ENCODE results near the gene FABP1.

FABP1 gene

GRCh38 chr2:88110830-88111229 is 17.0 kb downstream of the FABP1 start:
- no peak for DNase-seq

- DNase-seq, result no peak
Observed at GRCh38 chr2:88108796-88109195, 19.1 kb downstream of the FABP1 start.

- DNase-seq, result no peak
Observed at GRCh38 chr2:88100489-88100858, 27.4 kb downstream of the FABP1 start.

GRCh38 chr2:88099798-88100488 is 27.9 kb downstream of the FABP1 start:
- DNase-seq, result peak; percentile 24

- DNase-seq, result no peak
Observed at GRCh38 chr2:88098558-88098900, 29.3 kb downstream of the FABP1 start.

GRCh38 chr2:88097891-88098557 is 29.8 kb downstream of the FABP1 start:
- no peak for DNase-seq

- DNase-seq, result no peak
Observed at GRCh38 chr2:88097192-88097591, 30.7 kb downstream of the FABP1 start.

GRCh38 chr2:88096708-88097107 is 31.2 kb downstream of the FABP1 start:
- no peak for DNase-seq

GRCh38 chr2:88095022-88095421 is 32.8 kb downstream of the FABP1 start:
- no peak for DNase-seq

GRCh38 chr2:88092773-88093172 is 35.1 kb downstream of the FABP1 start:
- no peak for DNase-seq

- DNase-seq, result no peak
Observed at GRCh38 chr2:88091943-88092342, 35.9 kb downstream of the FABP1 start.

- no peak for DNase-seq
Observed at GRCh38 chr2:88090446-88091283, 37.2 kb downstream of the FABP1 start.

GRCh38 chr2:88088999-88089398 is 38.9 kb downstream of the FABP1 start:
- no peak for DNase-seq

GRCh38 chr2:88087763-88088162 is 40.1 kb downstream of the FABP1 start:
- no peak for DNase-seq

GRCh38 chr2:88087073-88087472 is 40.8 kb downstream of the FABP1 start:
- DNase-seq, result no peak

- no peak for DNase-seq
Observed at GRCh38 chr2:88086401-88086800, 41.5 kb downstream of the FABP1 start.

GRCh38 chr2:88085602-88086001 is 42.3 kb downstream of the FABP1 start:
- no peak for DNase-seq

- no peak for DNase-seq
Observed at GRCh38 chr2:88085099-88085498, 42.8 kb downstream of the FABP1 start.

GRCh38 chr2:88082781-88083180 is 45.1 kb downstream of the FABP1 start:
- no peak for DNase-seq

GRCh38 chr2:88081924-88082608 is 45.8 kb downstream of the FABP1 start:
- no peak for DNase-seq

GRCh38 chr2:88080545-88080944 is 47.3 kb downstream of the FABP1 start:
- no peak for DNase-seq

- peak; percentile 4 for DNase-seq
Observed at GRCh38 chr2:88078643-88079172, 49.2 kb downstream of the FABP1 start.

GRCh38 chr2:88077080-88077479 is 50.8 kb downstream of the FABP1 start:
- DNase-seq, result no peak
